ENCODE results near the gene TRIM33.

GRCh38 chr1:114511032-114511785, at the start of gene TRIM33:
- TF ChIP-seq CTCF (conservative IDR thresholded peaks at IDR 0.05) = no peak; the same call in 1 of the 2 replicates
- TF ChIP-seq ZFX (IDR thresholded peaks at IDR 0.05) = peak; percentile 82; the same call in 1 of the 2 replicates
